Measurements from ENCODE around the gene KCND3.
"Not testable (repeated sequence)": the region's sequence is repeated elsewhere in the genome, so short reads cannot be mapped to it uniquely, and the experiment has no call there.

Gene KCND3

GRCh38 chr1:111826278-111826677, 163.2 kb downstream of the KCND3 start:
- intact Hi-C loops (cut with DNase I), result no loop called here
- DNase-seq, result peak in 1 of 10 donors; percentile 6

- intact Hi-C loops (cut with DNase I), result no loop called here
- DNase-seq, result no peak
These were observed 164.3 kb downstream of the KCND3 start for GRCh38 chr1:111825217-111825616.

- DNase-seq, result no peak
- intact Hi-C loops (cut with DNase I), result no loop called here
These were observed 167.3 kb downstream of the KCND3 start for GRCh38 chr1:111822138-111822537.

GRCh38 chr1:111821121-111821745, 168.2 kb downstream of the KCND3 start:
- no peak for DNase-seq
- intact Hi-C loops (cut with DNase I), result no loop called here

GRCh38 chr1:111819566-111820263, 169.8 kb downstream of the KCND3 start:
- no peak for DNase-seq
- intact Hi-C loops (cut with DNase I), result no loop called here

GRCh38 chr1:111818546-111818945, 170.9 kb downstream of the KCND3 start:
- intact Hi-C loops (cut with DNase I), result no loop called here
- DNase-seq, result no peak

GRCh38 chr1:111818081-111818480, 171.4 kb downstream of the KCND3 start:
- intact Hi-C loops (cut with DNase I), result no loop called here

GRCh38 chr1:111814642-111815041, 174.8 kb downstream of the KCND3 start:
- intact Hi-C loops (cut with DNase I), result no loop called here
- no peak for DNase-seq

More at GRCh38 chr1:111818081-111818480, 171.4 kb downstream of the KCND3 start:
- DNase-seq, result no peak

GRCh38 chr1:111814305-111814628, 175.2 kb downstream of the KCND3 start:
- DNase-seq, result no peak
- intact Hi-C loops (cut with DNase I), result no loop called here

GRCh38 chr1:111813440-111814304, 175.8 kb downstream of the KCND3 start:
- intact Hi-C loops (cut with DNase I), result no loop called here
- no peak for DNase-seq

GRCh38 chr1:111812306-111812705, 177.2 kb downstream of the KCND3 start:
- intact Hi-C loops (cut with DNase I), result no loop called here
- DNase-seq, result no peak

- intact Hi-C loops (cut with DNase I), result no loop called here
- no peak for DNase-seq
These were observed 177.6 kb downstream of the KCND3 start for GRCh38 chr1:111811891-111812290.

GRCh38 chr1:111805251-111805650, 184.2 kb downstream of the KCND3 start:
- intact Hi-C loops (cut with DNase I), result no loop called here
- no peak for DNase-seq

GRCh38 chr1:111804776-111805175, 184.7 kb downstream of the KCND3 start:
- intact Hi-C loops (cut with DNase I), result no loop called here
- no peak for DNase-seq

GRCh38 chr1:111803951-111804350, 185.5 kb downstream of the KCND3 start:
- intact Hi-C loops (cut with DNase I), result no loop called here
- no peak for DNase-seq

GRCh38 chr1:111802984-111803383, 186.5 kb downstream of the KCND3 start:
- DNase-seq, result no peak
- intact Hi-C loops (cut with DNase I), result no loop called here

GRCh38 chr1:111802110-111802509, 187.4 kb downstream of the KCND3 start:
- no peak for DNase-seq
- intact Hi-C loops (cut with DNase I), result no loop called here

- DNase-seq, result no peak
- intact Hi-C loops (cut with DNase I), result no loop called here
These were observed 188.2 kb downstream of the KCND3 start for GRCh38 chr1:111801071-111801850.

GRCh38 chr1:111799722-111800121, 189.7 kb downstream of the KCND3 start:
- intact Hi-C loops (cut with DNase I), result not testable (repeated sequence)

GRCh38 chr1:111798580-111798979, 190.9 kb downstream of the KCND3 start:
- DNase-seq, result no peak
- intact Hi-C loops (cut with DNase I), result no loop called here

More at GRCh38 chr1:111799722-111800121, 189.7 kb downstream of the KCND3 start:
- not testable (repeated sequence) for DNase-seq

- DNase-seq, result no peak
- intact Hi-C loops (cut with DNase I), result no loop called here
These were observed 194.1 kb downstream of the KCND3 start for GRCh38 chr1:111795401-111795800.
